ENCODE results near the gene ATP12A.

The ATP12A gene

DNA sequence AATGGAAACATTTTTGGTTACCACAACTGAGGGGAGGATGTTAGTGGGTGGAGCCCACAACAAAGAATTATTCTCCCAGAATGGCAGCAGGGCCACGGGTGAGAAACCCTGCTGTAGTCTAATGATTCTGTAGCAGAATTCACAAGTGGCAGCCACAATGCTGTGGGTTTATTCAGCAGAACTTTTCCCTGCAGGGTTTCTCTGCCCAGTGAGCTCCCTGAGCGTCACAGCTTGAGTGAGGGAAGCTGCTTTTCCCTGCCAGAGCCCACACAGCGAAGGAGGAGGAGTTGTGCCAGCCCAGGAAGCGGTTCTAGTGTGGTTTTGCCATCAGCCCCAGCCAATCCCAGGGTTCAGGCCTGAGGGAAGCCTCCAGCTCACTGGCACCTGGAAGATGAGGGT, 4.4 kb downstream of the ATP12A start:
- peak in 1 of 2 donors; percentile 11 for DNase-seq (ENCODE audit: extremely low read depth in 1 of 2, low read depth in 1 of 2)

DNA sequence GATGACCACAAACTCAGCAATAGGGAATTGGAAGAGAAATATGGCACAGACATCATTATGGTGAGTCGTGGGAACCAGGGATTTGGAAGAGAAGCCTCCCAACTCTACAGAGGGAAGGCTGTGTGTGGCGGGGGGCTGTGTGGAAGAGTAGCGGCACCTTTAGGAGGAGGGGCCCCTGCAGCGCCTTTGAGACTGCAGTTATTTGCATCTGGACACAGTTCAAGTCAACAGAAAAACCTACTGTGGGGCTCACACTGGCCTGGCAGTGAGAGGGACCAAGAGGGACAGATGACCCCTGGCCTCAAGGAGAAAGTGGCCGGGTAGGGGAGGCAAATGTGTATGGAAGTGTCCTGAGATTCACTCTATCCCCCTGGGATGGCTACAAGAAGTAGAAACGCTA, 5.1 kb downstream of the ATP12A start:
- DNase-seq (ENCODE audit: extremely low read depth in 1 of 2, low read depth in 1 of 2), result no peak

DNA sequence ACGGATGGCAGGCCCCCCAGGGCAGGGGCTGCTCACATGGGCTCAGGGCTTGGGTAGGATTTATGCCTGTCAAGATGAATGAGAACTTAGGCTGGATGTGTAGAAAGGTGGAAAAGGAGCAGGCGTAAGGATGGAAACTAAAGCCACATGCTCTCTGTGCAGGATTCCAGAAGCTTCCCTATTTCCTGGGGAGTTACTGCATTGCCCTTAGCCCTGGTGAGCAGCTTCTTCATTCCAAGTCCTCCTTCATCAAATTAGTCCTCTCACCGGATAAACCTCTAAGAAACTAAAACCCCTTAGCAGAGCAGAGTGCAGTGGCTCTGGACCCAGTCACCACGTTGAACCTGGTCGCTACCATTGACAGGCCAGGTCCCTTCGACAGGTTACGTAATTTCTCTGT, 7.4 kb downstream of the ATP12A start:
- DNase-seq (ENCODE audit: extremely low read depth in 1 of 2, low read depth in 1 of 2), result no peak

DNA sequence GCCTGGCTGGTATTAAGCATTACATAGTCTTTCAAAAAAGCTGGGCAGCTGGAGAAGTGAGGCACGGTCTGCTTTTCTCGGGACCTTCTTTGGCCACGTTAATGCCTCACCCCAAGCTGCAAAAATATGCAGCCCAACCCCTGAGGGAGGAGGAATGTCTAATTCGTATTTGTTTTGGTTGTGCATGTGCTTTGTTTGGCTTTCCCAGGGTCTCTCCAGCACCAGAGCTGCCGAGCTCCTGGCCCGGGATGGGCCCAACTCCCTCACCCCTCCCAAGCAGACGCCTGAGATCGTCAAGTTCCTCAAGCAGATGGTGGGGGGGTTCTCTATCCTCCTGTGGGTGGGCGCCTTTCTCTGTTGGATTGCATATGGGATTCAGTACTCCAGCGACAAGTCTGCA, 7.9 kb downstream of the ATP12A start:
- DNase-seq (ENCODE audit: extremely low read depth in 1 of 2, low read depth in 1 of 2), result no peak

DNA sequence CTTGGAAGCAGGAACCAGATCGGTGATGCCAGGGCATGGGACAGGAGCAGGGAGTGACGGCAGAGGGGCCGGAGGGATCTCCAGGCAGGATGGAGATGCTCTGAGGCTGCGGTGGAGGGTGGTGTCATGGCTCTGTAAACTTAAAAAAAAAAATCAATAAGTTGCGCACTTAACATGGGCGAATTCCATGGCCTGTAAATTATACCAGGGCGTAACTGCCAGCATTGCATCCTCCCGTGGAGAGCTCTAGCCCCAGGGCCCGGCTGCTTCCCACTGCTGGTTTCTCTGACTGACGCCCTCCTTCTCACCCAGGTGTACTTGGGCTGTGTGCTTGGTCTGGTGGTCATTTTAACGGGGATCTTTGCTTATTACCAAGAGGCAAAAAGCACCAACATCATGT, 8.7 kb downstream of the ATP12A start:
- DNase-seq (ENCODE audit: extremely low read depth in 1 of 2, low read depth in 1 of 2), result no peak

DNA sequence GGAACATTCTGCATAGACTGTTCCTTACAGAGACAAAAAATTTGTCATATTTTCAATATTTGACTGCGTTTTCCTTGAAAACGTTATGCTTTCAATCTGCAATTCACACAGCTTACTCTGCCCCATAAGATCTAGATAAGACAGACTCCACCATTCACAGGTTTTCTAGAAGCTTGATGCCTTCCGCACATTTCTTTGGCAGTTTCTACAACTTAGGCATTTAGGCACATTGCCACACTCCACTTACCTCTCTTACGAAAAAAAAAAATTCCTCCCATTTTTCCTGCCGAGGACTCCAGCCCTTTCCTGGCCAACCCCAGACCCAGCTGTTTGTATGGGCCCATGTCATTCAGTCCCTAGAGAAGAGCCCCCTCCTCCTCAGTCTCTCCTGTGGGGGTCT, 11.2 kb downstream of the ATP12A start:
- no peak for DNase-seq (ENCODE audit: extremely low read depth in 1 of 2, low read depth in 1 of 2)

DNA sequence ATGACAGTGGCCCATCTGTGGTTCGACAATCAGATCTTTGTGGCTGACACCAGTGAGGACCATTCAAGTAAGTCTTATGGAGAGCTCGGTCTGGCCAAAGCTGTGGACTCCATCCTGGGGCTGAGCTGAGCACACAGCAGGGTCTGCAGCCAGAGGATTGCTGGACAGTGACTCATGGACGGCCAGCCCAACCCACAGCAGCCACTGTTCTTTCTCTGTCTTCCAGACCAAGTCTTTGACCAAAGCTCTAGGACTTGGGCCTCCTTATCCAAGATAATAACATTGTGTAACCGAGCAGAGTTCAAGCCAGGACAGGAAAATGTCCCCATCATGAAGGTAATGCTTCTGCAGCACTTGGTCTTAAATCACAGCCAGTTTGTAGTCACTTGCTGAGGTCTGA, 12.4 kb downstream of the ATP12A start:
- no peak for DNase-seq (ENCODE audit: extremely low read depth in 1 of 2, low read depth in 1 of 2)

DNA sequence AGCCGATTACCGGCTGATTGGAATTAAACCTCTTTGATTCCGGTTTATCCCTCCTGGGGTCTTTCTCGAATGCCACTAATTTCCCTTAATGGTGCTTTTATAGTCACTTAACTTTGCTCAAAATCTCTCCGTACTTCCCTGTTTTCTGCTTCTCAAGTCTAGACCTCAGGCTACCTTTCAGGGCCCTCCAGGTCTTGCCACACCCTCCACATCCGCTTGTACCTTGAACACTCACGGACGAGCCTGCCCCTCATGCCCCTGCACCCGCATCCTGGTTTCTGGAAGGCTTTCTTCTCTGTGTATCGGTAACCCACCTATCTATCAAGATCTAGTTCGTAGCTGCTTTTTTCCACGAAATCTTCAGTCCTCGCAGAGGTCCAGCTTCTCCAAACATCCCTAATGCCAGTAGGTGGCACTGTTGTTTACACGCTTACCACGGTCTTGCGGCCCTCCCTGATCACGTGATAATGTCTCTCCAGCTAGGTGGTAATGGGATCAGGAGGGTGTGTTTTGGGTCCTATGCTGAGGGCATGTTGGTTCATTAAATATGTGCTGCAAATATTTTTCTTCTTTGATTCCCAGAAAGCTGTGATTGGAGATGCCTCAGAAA, 13.8 kb downstream of the ATP12A start:
- DNase-seq (ENCODE audit: extremely low read depth in 1 of 2, low read depth in 1 of 2), result peak in 1 of 2 donors; percentile 37

DNA sequence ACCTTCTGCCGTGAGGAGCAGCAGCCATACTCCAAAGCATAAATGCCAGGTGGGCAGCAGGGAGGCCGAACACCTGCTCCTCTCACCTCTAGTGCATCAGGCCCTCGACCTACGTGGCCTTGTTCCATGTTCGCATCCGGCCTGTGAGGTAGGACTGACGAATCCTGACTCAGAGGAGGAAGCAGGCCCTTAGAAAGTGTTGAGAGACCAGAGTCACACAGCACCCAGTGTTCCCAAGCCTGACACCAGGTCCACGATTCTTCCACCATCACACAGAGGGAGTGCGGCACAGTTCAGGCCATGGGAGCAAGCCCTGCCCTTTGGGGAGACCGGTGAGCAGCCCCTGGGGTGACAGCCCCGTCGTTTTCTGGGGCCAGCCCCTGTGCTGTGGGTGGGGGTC, 14.7 kb downstream of the ATP12A start:
- no peak for DNase-seq (ENCODE audit: extremely low read depth in 1 of 2, low read depth in 1 of 2)

DNA sequence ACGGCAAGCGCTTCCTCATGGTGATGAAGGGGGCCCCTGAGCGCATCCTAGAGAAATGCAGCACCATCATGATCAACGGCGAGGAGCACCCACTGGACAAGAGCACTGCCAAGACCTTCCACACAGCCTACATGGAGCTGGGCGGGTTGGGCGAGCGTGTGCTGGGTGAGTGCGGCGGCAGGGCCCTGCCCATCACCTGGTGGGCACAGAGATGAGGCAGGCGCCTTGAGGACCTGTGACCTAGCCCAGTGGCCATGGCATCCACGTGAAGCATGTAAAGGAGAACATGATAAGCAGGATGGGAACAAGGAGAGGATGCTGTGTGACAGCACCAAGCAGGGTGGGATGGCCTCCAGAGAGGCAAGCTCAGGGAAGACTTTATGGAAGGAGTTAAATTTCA, 18.5 kb downstream of the ATP12A start:
- no peak for DNase-seq (ENCODE audit: extremely low read depth in 1 of 2, low read depth in 1 of 2)

DNA sequence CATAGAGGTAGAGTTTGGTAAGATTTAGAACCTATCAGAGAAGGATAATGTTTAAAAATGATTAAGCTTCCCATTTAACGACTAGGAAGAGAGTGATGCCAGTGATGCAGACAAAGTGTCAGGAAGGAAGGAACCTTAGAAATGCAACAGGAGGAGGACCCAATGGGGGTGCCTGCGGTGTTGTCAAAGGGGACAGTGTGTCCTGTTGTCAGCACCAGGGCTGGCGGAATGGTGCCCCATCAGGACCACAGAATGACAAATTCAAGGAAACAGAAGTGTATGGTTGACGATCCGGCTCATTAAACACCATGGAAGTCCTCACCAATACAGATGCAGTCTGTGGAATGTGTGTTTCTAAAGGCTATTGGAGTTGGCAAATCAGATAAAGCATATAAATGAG, 19.3 kb downstream of the ATP12A start:
- DNase-seq (ENCODE audit: extremely low read depth in 1 of 2, low read depth in 1 of 2), result no peak

DNA sequence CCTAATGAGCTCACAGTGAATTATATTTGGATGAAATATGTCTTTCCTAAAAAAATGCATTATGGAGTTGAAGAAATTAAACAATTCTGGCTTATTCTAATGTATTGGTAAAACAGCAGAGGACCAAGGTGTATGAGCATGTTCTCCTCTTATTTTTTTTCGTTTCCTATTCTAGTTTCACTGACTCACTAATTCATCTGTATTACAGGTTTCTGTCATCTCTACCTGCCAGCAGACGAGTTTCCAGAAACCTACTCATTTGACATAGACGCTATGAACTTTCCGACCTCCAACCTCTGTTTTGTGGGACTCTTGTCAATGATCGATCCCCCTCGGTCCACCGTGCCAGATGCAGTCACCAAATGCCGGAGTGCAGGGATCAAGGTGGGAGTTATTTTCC, 20.3 kb downstream of the ATP12A start:
- no peak for DNase-seq (ENCODE audit: extremely low read depth in 1 of 2, low read depth in 1 of 2)

DNA sequence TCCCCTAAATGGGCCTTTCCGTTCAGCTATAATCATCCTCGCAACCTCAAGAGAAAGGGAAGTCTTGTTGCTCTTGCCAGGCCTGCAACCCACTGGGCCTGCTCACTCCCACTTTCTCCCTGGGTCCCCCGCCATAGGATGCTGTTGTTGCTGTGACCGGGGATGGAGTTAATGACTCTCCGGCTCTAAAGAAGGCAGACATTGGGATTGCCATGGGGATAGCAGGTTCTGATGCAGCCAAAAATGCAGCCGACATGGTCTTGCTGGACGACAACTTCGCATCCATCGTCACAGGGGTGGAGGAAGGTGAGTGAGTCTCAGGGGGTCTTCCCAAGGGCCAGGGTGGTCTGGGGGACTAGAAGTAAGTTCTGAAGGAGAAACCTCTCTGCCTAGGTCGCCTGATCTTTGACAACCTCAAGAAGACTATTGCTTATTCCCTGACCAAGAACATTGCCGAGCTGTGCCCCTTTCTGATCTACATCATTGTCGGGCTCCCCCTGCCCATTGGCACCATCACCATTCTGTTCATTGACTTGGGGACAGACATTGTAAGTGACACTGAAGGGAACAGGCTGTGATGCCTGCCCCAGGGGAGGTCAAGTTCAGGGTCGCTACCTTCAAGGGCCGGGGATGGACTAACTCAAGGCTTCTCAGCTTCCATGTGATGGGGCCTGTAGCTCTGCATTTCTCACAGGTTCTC, 26.8 kb downstream of the ATP12A start:
- no peak for DNase-seq (ENCODE audit: extremely low read depth in 1 of 2, low read depth in 1 of 2)

DNA sequence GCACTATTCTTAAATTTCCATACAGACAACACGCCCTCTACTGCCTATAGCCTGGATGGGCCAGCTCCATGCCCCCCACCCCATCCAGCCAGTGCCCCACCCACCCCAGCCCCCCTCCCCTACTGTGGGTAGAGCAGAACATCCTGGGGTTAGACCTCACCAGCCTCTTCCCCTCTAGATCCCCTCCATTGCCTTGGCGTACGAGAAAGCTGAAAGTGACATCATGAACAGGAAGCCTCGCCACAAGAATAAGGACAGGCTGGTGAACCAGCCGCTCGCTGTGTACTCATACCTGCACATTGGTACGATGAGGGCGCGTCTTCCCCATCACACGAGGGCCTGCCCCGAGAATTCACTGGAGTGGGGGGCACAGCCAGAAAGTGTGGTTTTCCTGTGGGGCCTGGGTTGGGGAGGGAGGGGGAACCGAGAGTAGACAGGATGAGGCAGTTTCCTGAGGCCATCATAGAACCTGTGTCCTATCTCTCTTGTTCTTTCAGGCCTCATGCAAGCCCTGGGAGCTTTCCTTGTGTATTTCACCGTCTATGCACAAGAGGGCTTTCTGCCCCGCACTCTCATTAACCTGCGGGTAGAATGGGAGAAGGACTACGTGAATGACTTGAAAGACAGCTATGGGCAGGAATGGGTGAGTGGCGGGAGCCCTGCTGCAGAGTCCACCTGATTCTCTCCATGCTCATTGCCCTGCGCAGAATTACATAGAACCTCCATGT, 29.1 kb downstream of the ATP12A start:
- DNase-seq (ENCODE audit: extremely low read depth in 1 of 2, low read depth in 1 of 2), result peak in 1 of 2 donors; percentile 69

DNA sequence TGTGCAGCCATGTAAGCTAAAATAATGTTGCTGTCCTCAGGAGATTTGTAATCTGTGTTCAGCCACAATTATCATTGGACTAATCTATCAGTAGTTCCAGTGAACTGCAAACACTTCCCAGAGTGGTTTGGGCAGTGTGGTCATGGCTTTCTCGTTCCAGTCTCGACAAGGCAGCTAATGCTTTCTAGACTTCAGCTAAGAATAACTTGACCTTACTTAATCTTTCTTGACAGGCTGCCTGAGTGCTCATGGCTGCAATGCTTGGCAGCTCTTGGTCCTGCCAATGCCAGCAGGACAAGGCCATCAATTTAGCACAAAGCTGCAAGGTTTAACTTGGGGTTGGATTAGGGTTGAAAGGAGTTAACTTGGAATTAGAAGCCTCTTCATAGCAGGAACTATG, 32.8 kb downstream of the ATP12A start:
- no peak for DNase-seq (ENCODE audit: extremely low read depth in 1 of 2, low read depth in 1 of 2)

DNA sequence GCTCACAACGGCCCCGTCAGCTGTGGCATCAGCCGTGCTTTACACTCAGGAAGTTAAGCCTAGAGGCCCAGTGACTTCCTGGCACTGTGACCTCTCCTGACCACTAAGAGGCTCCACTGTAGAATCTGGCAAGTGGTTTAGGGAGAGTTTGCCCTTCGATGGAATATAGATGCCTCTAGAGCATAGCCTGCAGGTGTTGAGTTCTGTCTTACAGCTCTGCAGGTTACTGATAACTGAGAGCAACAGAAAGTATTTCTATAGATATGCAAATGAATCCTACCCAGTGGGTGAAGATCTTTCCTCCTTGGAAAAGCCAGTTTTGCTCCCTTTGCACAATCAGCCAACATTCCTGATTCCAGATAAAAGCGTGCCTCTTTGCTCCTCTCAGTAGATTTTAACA, 35.8 kb downstream of the ATP12A start:
- no peak for DNase-seq (ENCODE audit: extremely low read depth in 1 of 2, low read depth in 1 of 2)

DNA sequence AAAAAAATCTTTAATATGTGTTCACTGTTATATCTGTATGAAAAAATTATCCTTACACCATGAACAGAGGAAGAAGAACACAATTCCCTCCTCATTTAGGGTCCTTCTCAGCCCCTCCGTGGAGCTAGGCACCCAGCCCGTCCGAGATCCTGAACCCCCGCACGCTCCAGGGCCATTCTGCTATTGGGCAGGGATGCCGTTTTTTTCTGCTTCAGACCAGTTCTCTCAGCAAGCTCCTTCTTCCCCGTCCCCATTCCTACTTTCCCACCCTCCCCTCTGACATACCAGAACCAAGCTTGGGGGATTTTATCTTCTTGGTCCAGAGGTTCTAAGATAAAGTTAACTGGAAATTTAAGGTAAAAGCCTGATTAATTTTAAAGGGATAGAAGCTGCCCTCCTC, 36.2 kb downstream of the ATP12A start:
- no peak for DNase-seq (ENCODE audit: extremely low read depth in 1 of 2, low read depth in 1 of 2)

DNA sequence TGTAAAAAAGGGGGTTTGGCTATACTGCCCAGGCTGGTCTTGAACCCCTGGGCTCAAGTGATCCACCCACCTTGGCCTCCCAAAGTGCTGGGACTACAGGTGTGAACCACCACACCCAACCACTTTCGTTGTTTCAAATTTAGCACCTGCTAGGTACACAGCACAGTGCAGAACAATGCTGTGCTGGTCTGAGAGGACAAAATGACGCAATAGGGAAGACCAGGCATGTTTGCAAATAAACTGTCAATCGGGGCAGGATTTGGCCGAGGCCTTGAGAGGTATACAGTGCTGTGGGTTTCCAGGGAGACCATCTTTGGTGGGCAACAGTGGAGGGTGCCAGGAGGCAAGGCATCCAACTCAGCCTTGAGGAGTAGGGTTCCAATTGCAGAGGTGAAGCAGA, 37.0 kb downstream of the ATP12A start:
- no peak for DNase-seq (ENCODE audit: extremely low read depth in 1 of 2, low read depth in 1 of 2)

DNA sequence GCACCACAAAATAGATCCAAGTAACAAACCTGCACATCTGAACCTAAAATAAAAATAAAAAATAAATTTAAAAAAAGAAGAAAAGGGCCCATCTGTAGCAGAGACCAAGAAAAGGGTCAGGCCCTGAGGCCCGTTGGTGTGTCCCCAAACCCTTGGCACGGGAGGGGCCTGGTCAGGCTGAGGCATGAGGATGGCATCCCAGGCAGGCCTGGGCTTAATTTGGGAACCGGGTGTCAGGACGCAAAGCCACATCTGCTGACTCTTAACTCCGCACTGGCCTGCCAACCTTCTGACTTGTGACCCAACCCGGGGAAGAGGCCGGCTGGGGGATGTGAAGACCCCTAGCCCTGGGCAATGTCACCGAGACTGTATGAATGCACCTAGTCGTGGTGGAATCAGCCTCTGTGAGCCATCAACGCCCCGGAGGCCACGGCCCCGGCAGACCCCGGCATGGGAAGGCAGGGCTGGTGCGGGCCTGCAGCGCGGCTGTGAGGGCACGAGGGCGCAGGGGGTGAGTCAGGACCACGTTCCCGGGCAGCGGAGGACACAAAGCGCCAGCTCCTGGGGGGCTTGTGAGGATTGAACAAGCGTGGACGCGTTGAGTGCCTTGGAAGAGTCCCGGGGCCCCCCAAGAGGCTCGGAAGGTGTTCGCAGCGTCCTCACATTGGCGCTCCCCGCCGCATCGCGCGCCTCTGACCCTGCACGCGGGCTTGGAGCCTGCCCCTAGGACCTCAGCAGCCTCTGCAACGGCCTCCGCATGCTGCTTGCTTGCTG, 38.2 kb downstream of the ATP12A start:
- no peak for DNase-seq (ENCODE audit: extremely low read depth in 1 of 2, low read depth in 1 of 2)

DNA sequence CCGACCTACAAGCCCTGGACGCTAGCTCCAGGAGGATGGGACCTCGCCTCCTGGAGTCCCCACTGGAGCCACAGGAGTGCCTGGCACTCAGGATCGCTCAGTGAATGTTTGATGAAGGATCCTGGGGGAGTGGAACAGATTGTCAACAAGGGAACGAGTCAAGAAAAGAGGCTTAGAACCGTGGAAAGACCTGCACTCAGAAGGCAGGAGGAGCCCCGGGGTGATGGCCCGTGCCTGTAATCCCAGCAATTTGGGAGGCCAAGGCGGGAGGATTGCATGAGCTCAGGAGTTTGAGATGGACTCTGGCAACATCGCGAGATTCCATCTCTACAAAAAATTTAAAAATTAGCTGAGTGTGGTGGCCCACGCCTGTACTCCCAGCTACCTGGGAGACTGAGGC, 38.9 kb downstream of the ATP12A start:
- DNase-seq (ENCODE audit: extremely low read depth in 1 of 2, low read depth in 1 of 2), result no peak

DNA sequence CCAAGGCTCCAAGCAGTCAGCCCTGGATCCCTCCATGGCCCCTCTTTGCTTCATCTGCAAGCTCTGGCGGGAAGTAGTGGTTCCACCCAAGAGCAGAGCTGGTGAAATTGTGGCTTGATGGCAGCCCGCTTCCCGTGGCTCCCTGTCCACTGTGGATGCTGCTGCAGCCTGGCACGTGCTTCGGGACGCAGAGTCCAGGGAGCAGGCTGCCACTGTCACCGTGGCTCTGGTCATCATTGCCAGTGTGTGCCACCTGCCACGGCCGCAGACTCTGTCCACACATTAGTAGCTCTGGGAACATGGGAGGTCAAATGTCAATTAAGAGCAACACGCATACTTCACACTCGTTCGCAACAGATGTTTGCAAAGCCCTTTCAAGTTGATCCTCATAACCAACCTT, 43.0 kb downstream of the ATP12A start:
- no peak for DNase-seq (ENCODE audit: extremely low read depth in 1 of 2, low read depth in 1 of 2)

DNA sequence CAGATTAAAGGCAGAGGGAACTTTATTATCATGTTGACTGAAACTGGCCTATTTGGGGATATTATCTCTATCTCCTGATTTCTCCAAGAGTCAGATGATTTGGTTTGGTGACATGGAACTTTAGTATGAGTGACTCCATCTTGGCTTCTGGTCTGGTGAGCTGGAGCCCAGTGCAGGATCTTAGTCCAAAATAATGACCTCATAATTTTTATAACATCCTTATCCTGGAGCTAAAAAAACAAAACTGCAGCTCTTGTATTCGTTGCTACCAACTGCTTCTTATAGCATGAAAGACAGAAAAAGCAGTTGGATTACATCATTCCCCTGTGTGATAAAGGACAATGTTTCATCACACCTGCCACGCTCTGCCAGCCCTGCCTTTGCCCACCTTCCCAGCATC, 44.5 kb downstream of the ATP12A start:
- no peak for DNase-seq (ENCODE audit: extremely low read depth in 1 of 2, low read depth in 1 of 2)

Measured in stimulated activated CD8-positive, alpha-beta memory T cell treated with anti-CD3 and anti-CD28 coated beads, Interleukin-7, amount 100 ng/mL, for 48 hours (primary cell).